Measurements from ENCODE around the gene HCN1.

HCN1 gene

GRCh38 chr5:45261125-45261524 lies 435.1 kb downstream of the HCN1 start:
- Histone ChIP-seq H3K36me3 (ENCODE audit: control insufficient read depth, insufficient read depth, low read length) (no peaks in the 10 kb centered on the region), H3K9me3 (ENCODE audit: control insufficient read depth, low read length) (no peaks in the 10 kb centered on the region), H3K27ac (ENCODE audit: low read depth, low read length, severe bottlenecking) (no peak overlapping the region), H3K4me3 (ENCODE audit: extremely low read depth, insufficient read depth, low read length, poor library complexity, severe bottlenecking) (no peak overlapping the region), H3K4me1 (ENCODE audit: control insufficient read depth, insufficient read depth, low read length, poor library complexity, severe bottlenecking) (no peaks in the 10 kb centered on the region)
- no CpG with 5 or more reads among the region's 4 CpGs for WGBS, 2 experiments (ENCODE audit: insufficient coverage in 2 of 2)

GRCh38 chr5:45260292-45260691 lies 435.9 kb downstream of the HCN1 start:
- WGBS, 2 experiments (ENCODE audit: insufficient coverage in 2 of 2), result 40% methylated on average over 1 of the region's 3 CpGs
- H3K9me3 ChIP-seq (ENCODE audit: control insufficient read depth, low read length), result no peaks in the 10 kb centered on the region
- no peaks in the 10 kb centered on the region for H3K36me3 ChIP-seq (ENCODE audit: control insufficient read depth, insufficient read depth, low read length)

GRCh38 chr5:45252978-45253377 lies 443.2 kb downstream of the HCN1 start:
- no peaks in the 10 kb centered on the region for H3K36me3 ChIP-seq (ENCODE audit: control insufficient read depth, insufficient read depth, low read length)
- no peaks in the 10 kb centered on the region for H3K4me1 ChIP-seq (ENCODE audit: control insufficient read depth, insufficient read depth, low read length, poor library complexity, severe bottlenecking)
- H3K9me3 ChIP-seq (ENCODE audit: control insufficient read depth, low read length), result no peaks in the 10 kb centered on the region
- H3K4me3 ChIP-seq (ENCODE audit: extremely low read depth, insufficient read depth, low read length, poor library complexity, severe bottlenecking), result no peak overlapping the region
- 40% methylated on average over 1 of the region's 1 CpG; no CpG with 5 or more reads in 1 of the 2 experiments for WGBS, 2 experiments (ENCODE audit: insufficient coverage in 2 of 2)
- H3K27ac ChIP-seq (ENCODE audit: low read depth, low read length, severe bottlenecking), result no peak overlapping the region

More at GRCh38 chr5:45260292-45260691, 435.9 kb downstream of the HCN1 start:
- no peak overlapping the region for H3K27ac ChIP-seq (ENCODE audit: low read depth, low read length, severe bottlenecking)
- no peak overlapping the region for H3K4me3 ChIP-seq (ENCODE audit: extremely low read depth, insufficient read depth, low read length, poor library complexity, severe bottlenecking)
- H3K4me1 ChIP-seq (ENCODE audit: control insufficient read depth, insufficient read depth, low read length, poor library complexity, severe bottlenecking), result no peaks in the 10 kb centered on the region

- H3K4me3 ChIP-seq (ENCODE audit: extremely low read depth, insufficient read depth, low read length, poor library complexity, severe bottlenecking), result no peak overlapping the region
- no peaks in the 10 kb centered on the region for H3K9me3 ChIP-seq (ENCODE audit: control insufficient read depth, low read length)
- WGBS, 2 experiments (ENCODE audit: insufficient coverage in 2 of 2), result 88 to 100% methylated on average over 1 to 2 of the region's 3 CpGs
- H3K4me1 ChIP-seq (ENCODE audit: control insufficient read depth, insufficient read depth, low read length, poor library complexity, severe bottlenecking), result no peaks in the 10 kb centered on the region
- H3K27ac ChIP-seq (ENCODE audit: low read depth, low read length, severe bottlenecking), result no peak overlapping the region
- no peaks in the 10 kb centered on the region for H3K36me3 ChIP-seq (ENCODE audit: control insufficient read depth, insufficient read depth, low read length)
Observed at GRCh38 chr5:45252541-45252940, 443.6 kb downstream of the HCN1 start.

GRCh38 chr5:45225571-45226031 lies 470.6 kb downstream of the HCN1 start:
- 92 to 97% methylated on average over 16 to 24 of the region's 25 CpGs for WGBS, 2 experiments (ENCODE audit: insufficient coverage in 2 of 2)
- Histone ChIP-seq H3K4me1 (ENCODE audit: control insufficient read depth, insufficient read depth, low read length, poor library complexity, severe bottlenecking) (no peaks in the 10 kb centered on the region), H3K36me3 (ENCODE audit: control insufficient read depth, insufficient read depth, low read length) (no peaks in the 10 kb centered on the region), H3K9me3 (ENCODE audit: control insufficient read depth, low read length) (no peaks in the 10 kb centered on the region), H3K4me3 (ENCODE audit: extremely low read depth, insufficient read depth, low read length, poor library complexity, severe bottlenecking) (no peak overlapping the region), H3K27ac (ENCODE audit: low read depth, low read length, severe bottlenecking) (no peak overlapping the region)

GRCh38 chr5:45205403-45205961 lies 490.7 kb downstream of the HCN1 start:
- Histone ChIP-seq H3K4me3 (ENCODE audit: extremely low read depth, insufficient read depth, low read length, poor library complexity, severe bottlenecking) (no peak overlapping the region), H3K27ac (ENCODE audit: low read depth, low read length, severe bottlenecking) (no peak overlapping the region), H3K36me3 (ENCODE audit: control insufficient read depth, insufficient read depth, low read length) (no peaks in the 10 kb centered on the region), H3K9me3 (ENCODE audit: control insufficient read depth, low read length) (no peaks in the 10 kb centered on the region), H3K4me1 (ENCODE audit: control insufficient read depth, insufficient read depth, low read length, poor library complexity, severe bottlenecking) (no peaks in the 10 kb centered on the region)
- 37 to 44% methylated on average over 1 to 2 of the region's 4 CpGs for WGBS, 2 experiments (ENCODE audit: insufficient coverage in 2 of 2)

All from mesodermal cell (in vitro differentiated cells).